SK-N-SH (cell line): ENCODE measurements around the gene OSGIN1.

ENCODE experiments used
- GABPA ChIP-seq: IDR thresholded peaks from 2 replicates; pipeline ENCODE4 v1.4.0; 2012; ENCODE audit warnings: low read depth, mild to moderate bottlenecking
- MXI1 ChIP-seq: IDR thresholded peaks from 2 replicates; pipeline ENCODE4 v1.6.1; 2012; ENCODE audit warnings: mild to moderate bottlenecking, low read depth, low read length, improper control_type of control experiment
- NRF1 ChIP-seq: IDR thresholded peaks from 2 replicates; pipeline ENCODE4 v1.6.1; 2012; ENCODE audit warnings: low read depth, mild to moderate bottlenecking, low read length
- POLR2AphosphoS5 ChIP-seq: IDR thresholded peaks from 2 replicates; pipeline ENCODE4 v1.6.1; 2012; ENCODE audit warnings: low read depth, low read length
- RCOR1 ChIP-seq: fragments of 150-350 bp; IDR thresholded peaks from 2 replicates; pipeline ENCODE4 v1.6.1; 2017; ENCODE audit warnings: antibody characterized with exemption, low read length
- RFX5 ChIP-seq: IDR thresholded peaks from 2 replicates; pipeline ENCODE4 v1.6.1; 2012; ENCODE audit warnings: mild to moderate bottlenecking, improper control_type of control experiment, low read length
- SIN3A ChIP-seq: IDR thresholded peaks from 2 replicates; pipeline ENCODE4 v1.6.1; 2012; ENCODE audit warnings: low read depth, mild to moderate bottlenecking, low read length, moderate library complexity, borderline replicate concordance
- TEAD4 ChIP-seq: IDR thresholded peaks from 2 replicates; pipeline ENCODE4 v1.4.0; 2012; ENCODE audit warnings: mild to moderate bottlenecking, borderline replicate concordance; ENCODE audit not compliant: insufficient read depth
- YY1 ChIP-seq: IDR thresholded peaks from 2 replicates; pipeline ENCODE4 v1.4.0; 2012; ENCODE audit warnings: low read depth, mild to moderate bottlenecking
- TF ChIP-seq, protein P1 (sequence below): fragments of 200-600 bp; sonication (generic); IDR thresholded peaks from 2 replicates; pipeline ENCODE4 v1.6.1; 2017; ENCODE audit warnings: antibody characterized with exemption, mild to moderate bottlenecking, moderate library complexity
- TF ChIP-seq, protein P2 (sequence below): IDR thresholded peaks from 2 replicates; pipeline ENCODE4 v1.6.1; 2012; ENCODE audit warnings: mild to moderate bottlenecking, low read depth, low read length, moderate library complexity
- TF ChIP-seq, protein P3 (sequence below): fragments of 150-350 bp; IDR thresholded peaks from 2 replicates; pipeline ENCODE4 v1.6.1; 2017; ENCODE audit warnings: antibody characterized with exemption, low read length, low read depth, borderline replicate concordance

DNA sequence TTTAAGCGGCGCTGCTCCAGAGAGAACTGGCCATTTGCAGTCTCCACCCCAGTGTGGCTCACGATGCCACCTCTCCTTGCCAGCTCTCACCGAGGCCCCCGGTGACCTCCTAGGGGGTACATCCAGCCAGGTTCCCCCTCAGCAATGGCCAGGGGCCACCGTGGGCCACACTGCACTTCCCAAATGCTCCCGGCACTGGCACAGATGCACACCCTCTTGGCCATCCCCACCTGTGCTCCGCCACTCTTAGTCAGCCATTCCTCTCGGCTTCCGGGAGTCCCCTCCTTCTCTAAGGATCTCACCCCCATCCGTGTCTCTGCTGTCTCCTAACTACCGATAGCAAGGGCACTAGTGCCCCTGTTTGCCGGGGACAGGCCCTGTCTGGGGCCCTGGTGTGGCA, 28.4 kb upstream of the OSGIN1 start:
- TF ChIP-seq RFX5 (no peak), GABPA (no peak), YY1 (no peak), POLR2AphosphoS5 (no peak), MXI1 (no peak), TEAD4 (no peak), NRF1 (no peak), SIN3A (no peak), RCOR1 (no peak)
- TF ChIP-seq, protein P1, sequence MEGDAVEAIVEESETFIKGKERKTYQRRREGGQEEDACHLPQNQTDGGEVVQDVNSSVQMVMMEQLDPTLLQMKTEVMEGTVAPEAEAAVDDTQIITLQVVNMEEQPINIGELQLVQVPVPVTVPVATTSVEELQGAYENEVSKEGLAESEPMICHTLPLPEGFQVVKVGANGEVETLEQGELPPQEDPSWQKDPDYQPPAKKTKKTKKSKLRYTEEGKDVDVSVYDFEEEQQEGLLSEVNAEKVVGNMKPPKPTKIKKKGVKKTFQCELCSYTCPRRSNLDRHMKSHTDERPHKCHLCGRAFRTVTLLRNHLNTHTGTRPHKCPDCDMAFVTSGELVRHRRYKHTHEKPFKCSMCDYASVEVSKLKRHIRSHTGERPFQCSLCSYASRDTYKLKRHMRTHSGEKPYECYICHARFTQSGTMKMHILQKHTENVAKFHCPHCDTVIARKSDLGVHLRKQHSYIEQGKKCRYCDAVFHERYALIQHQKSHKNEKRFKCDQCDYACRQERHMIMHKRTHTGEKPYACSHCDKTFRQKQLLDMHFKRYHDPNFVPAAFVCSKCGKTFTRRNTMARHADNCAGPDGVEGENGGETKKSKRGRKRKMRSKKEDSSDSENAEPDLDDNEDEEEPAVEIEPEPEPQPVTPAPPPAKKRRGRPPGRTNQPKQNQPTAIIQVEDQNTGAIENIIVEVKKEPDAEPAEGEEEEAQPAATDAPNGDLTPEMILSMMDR, result no peak
- TF ChIP-seq, protein P2, sequence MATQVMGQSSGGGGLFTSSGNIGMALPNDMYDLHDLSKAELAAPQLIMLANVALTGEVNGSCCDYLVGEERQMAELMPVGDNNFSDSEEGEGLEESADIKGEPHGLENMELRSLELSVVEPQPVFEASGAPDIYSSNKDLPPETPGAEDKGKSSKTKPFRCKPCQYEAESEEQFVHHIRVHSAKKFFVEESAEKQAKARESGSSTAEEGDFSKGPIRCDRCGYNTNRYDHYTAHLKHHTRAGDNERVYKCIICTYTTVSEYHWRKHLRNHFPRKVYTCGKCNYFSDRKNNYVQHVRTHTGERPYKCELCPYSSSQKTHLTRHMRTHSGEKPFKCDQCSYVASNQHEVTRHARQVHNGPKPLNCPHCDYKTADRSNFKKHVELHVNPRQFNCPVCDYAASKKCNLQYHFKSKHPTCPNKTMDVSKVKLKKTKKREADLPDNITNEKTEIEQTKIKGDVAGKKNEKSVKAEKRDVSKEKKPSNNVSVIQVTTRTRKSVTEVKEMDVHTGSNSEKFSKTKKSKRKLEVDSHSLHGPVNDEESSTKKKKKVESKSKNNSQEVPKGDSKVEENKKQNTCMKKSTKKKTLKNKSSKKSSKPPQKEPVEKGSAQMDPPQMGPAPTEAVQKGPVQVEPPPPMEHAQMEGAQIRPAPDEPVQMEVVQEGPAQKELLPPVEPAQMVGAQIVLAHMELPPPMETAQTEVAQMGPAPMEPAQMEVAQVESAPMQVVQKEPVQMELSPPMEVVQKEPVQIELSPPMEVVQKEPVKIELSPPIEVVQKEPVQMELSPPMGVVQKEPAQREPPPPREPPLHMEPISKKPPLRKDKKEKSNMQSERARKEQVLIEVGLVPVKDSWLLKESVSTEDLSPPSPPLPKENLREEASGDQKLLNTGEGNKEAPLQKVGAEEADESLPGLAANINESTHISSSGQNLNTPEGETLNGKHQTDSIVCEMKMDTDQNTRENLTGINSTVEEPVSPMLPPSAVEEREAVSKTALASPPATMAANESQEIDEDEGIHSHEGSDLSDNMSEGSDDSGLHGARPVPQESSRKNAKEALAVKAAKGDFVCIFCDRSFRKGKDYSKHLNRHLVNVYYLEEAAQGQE, result no peak
- TF ChIP-seq, protein P3, sequence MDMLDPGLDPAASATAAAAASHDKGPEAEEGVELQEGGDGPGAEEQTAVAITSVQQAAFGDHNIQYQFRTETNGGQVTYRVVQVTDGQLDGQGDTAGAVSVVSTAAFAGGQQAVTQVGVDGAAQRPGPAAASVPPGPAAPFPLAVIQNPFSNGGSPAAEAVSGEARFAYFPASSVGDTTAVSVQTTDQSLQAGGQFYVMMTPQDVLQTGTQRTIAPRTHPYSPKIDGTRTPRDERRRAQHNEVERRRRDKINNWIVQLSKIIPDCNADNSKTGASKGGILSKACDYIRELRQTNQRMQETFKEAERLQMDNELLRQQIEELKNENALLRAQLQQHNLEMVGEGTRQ, result no peak
